ENCODE results near the gene FAM187B. TPM values are rescaled to one million over a fixed set of nuclear protein-coding genes. Genes with fewer than 3 reads are reported as not detected.
A peak's percentile ranks its signal among the peaks of the same experiment; 100 is the strongest.

Gene FAM187B
- total RNA-seq, 1 experiment from 2014 or later = not detected

DNA sequence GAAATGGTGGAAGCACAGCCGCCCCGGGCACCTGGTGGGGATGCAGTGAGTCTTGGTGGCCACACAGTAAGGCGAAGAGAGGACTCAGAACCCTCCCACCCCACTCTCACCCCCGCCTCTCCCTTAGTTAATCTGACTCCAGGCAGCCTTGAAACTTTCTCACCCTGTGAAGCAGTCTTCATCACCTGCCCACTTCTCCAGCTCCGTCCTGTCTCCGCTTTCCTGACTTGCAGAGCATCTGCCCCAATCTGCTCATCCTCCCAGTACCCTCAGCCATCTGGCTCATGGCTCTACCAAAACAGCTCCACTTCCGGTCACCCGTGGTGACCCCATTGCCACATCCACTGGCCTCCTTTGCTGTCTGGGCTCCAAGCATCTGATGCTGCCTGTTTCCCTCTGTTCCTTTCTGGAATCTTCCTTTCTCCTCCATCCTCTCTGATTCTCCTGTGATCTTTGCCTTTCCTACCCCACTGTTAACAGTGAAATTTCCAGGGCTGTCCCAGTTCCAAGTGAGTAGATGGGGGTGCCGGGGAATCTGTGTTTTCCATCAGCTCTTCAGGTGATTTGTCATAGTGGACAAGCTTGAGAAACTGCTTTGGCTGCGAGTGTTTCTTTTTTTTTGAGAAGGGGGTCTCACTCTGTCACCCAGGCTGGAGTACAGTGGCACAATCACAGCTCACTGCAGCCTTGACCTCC lies 44.6 kb upstream of the FAM187B start:
- Histone ChIP-seq H2AK5ac (ENCODE audit: insufficient read length, low read length) (no peak overlapping the region), H2BK20ac (ENCODE audit: low read depth, low read length, poor library complexity, severe bottlenecking) (no peak overlapping the region), H2BK15ac (ENCODE audit: low read depth, low read length) (no peak overlapping the region), H3K23me2 (ENCODE audit: insufficient read length, low read depth, low read length, poor library complexity, severe bottlenecking) (no peaks in the 10 kb centered on the region), H3K18ac (ENCODE audit: insufficient read length, low read depth, low read length) (no peak overlapping the region), H3K79me2 (ENCODE audit: insufficient read depth, low read length) (no peaks in the 10 kb centered on the region), H2BK120ac (ENCODE audit: low read depth, low read length, poor library complexity, severe bottlenecking) (no peak overlapping the region), H3K9ac (ENCODE audit: extremely low read depth, insufficient read length, low read length) (no peak overlapping the region), H3K27me3 (ENCODE audit: insufficient read depth, low read length) (no peaks in the 10 kb centered on the region), H2AFZ (ENCODE audit: low read length) (no peak overlapping the region), H3K4ac (ENCODE audit: low read depth, low read length) (no peak overlapping the region), H2BK5ac (ENCODE audit: insufficient read length, low read length) (no peak overlapping the region), H3K9me3 (ENCODE audit: control insufficient read depth, low read depth, low read length) (no peaks in the 10 kb centered on the region), H3K14ac (ENCODE audit: insufficient read depth, low read length) (no peak overlapping the region), H4K8ac (replicated peaks; ENCODE audit: insufficient read length, low read depth, low read length) (no peak overlapping the region), H4K5ac (ENCODE audit: insufficient read length, low read depth, low read length) (no peak overlapping the region), H3T11ph (ENCODE audit: low read length) (no peak overlapping the region), H4K91ac (ENCODE audit: insufficient read length, low read depth, low read length) (no peak overlapping the region), H3K27ac (ENCODE audit: insufficient read length, low read depth, low read length) (no peak overlapping the region), H2BK12ac (ENCODE audit: insufficient read length, low read depth, low read length) (no peak overlapping the region), H3K23ac (ENCODE audit: insufficient read length, low read depth, low read length) (no peak overlapping the region), H3K56ac (ENCODE audit: insufficient read length, low read depth, low read length) (no peak overlapping the region), H3K4me1 (ENCODE audit: insufficient read depth, low read length) (no peaks in the 10 kb centered on the region), H3K4me2 (ENCODE audit: insufficient read depth, insufficient read length, low read length) (no peak overlapping the region), H4K20me1 (ENCODE audit: control insufficient read depth, insufficient read depth, insufficient read length) (no peaks in the 10 kb centered on the region), H3K79me1 (ENCODE audit: insufficient read depth, low read depth, low read length, poor library complexity, severe bottlenecking) (no peaks in the 10 kb centered on the region)
- DNase-seq = no peak
- Mint-ChIP-seq H3K27ac (peak overlapping the region in 1 of 3 experiments; percentile 32; a peak in 2 of 7 replicates), H3K4me1 (peaks cover 0 to 2% of the 10 kb centered on the region in 2 experiments; a peak in 1 of 4 replicates), H3K4me3 (no peak overlapping the region; a peak in 1 of 5 replicates), H3K36me3 (ENCODE audit: insufficient read depth in 1 of 3, low read depth in 3 of 3) (peaks cover 35 to 74% (median 72%) of the 10 kb centered on the region in 3 experiments), H3K9me3 (no peaks in the 10 kb centered on the region), H3K27me3 (ENCODE audit: low read depth) (no peaks in the 10 kb centered on the region)
- no CpG with 5 or more reads among the region's 10 CpGs for WGBS (ENCODE audit: extremely low coverage, insufficient read length, low lambda C conversion rate)
- TF ChIP-seq, protein P1, sequence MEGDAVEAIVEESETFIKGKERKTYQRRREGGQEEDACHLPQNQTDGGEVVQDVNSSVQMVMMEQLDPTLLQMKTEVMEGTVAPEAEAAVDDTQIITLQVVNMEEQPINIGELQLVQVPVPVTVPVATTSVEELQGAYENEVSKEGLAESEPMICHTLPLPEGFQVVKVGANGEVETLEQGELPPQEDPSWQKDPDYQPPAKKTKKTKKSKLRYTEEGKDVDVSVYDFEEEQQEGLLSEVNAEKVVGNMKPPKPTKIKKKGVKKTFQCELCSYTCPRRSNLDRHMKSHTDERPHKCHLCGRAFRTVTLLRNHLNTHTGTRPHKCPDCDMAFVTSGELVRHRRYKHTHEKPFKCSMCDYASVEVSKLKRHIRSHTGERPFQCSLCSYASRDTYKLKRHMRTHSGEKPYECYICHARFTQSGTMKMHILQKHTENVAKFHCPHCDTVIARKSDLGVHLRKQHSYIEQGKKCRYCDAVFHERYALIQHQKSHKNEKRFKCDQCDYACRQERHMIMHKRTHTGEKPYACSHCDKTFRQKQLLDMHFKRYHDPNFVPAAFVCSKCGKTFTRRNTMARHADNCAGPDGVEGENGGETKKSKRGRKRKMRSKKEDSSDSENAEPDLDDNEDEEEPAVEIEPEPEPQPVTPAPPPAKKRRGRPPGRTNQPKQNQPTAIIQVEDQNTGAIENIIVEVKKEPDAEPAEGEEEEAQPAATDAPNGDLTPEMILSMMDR (conservative IDR thresholded peaks at IDR 0.05) = no peak

Measured in H9 (cell line).